Activated CD4-positive, alpha-beta T cell treated with anti-CD3 and anti-CD28 coated beads, Interleukin-2, amount 10 ng/mL, durations not matched to agents 24 days and 14 days (primary cell): ENCODE data around the gene TPBGL. TPM values are rescaled to one million over a fixed set of nuclear protein-coding genes. Genes with fewer than 3 reads are reported as not detected.

ENCODE experiments used
- DNase-seq: peaks from one replicate; pipeline ENCODE4 v3.0.0; 2022
- H3K27ac Mint-ChIP-seq: one replicate; pipeline ENCODE4 v1.8.0; 2022; ENCODE audit warnings: mild to moderate bottlenecking, mixed read lengths
- H3K27me3 Mint-ChIP-seq: one replicate; pipeline ENCODE4 v1.8.0; 2022; ENCODE audit warnings: mixed read lengths
- H3K36me3 Mint-ChIP-seq: one replicate; pipeline ENCODE4 v1.8.0; 2022; ENCODE audit warnings: low read depth, mild to moderate bottlenecking, mixed read lengths
- H3K4me1 Mint-ChIP-seq: one replicate; pipeline ENCODE4 v1.8.0; 2021; ENCODE audit warnings: mixed read lengths
- H3K4me3 Mint-ChIP-seq: one replicate; pipeline ENCODE4 v1.8.0; 2022; ENCODE audit warnings: mild to moderate bottlenecking, moderate library complexity, mixed read lengths
- H3K9me3 Mint-ChIP-seq: one replicate; pipeline ENCODE4 v1.8.0; 2021; ENCODE audit warnings: mixed read lengths
- intact Hi-C: fragments of 100-400 bp; cut with micrococcal nuclease; formaldehyde crosslinking; loops from one replicate; pipeline ENCODE4 v1.15.1; 2023
- total RNA-seq: library from RNA; stranded (reverse); gene quantifications from 2 replicates; pipeline ENCODE4 v1.2.3, GENCODE V29; 2022

TPBGL gene
- total RNA-seq, 1 donor from 2014 or later, result 0.61 TPM

GRCh38 chr11:75244052-75244814, 3.7 kb downstream of the TPBGL start:
- intact Hi-C loops, result loop anchor here (5.0 kb wide), 1 partner anchor 573 kb away; the partner anchor contains the start of gene UVRAG
- DNase-seq, result peak; percentile 57
- H3K9me3 Mint-ChIP-seq, result no peaks in the 10 kb centered on the region
- no peaks in the 10 kb centered on the region for H3K36me3 Mint-ChIP-seq
- peaks cover 45% of the 10 kb centered on the region for H3K27me3 Mint-ChIP-seq
- H3K27ac Mint-ChIP-seq, result no peak overlapping the region
- H3K4me3 Mint-ChIP-seq, result no peak overlapping the region
- peaks cover 10% of the 10 kb centered on the region for H3K4me1 Mint-ChIP-seq

DNA sequence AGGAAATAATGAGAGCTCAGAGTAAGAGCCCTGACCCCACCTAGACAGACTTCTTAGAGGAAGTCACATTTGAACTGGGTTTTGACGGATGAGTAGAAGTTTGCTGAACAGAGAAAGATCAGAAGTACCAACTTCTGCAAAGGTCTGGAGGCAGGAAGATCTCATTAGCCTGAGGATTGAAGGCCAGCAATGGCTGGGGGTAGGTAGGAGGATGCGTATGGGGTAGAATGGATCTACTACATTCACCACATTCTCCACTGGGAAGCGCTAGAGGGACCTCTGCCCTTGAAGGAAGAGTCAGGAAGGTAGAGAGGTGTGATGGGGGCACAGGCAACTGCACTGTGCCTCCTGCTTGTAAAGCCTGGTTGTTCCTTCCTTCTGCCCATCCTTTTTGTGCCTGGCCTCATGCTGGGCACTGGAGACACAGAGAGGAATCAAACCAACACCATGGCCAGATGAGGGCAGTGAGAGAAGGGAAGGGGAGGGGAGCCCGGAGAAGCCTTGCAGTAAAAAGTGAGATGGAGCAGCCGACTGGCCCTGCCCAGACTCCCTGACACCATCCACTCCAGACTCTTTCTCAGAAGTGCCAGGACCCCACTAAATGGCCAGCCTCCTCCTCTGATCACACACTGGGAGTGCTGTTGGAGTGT, 4.9 kb downstream of the TPBGL start:
- H3K27ac Mint-ChIP-seq, result no peak overlapping the region
- peaks cover 40% of the 10 kb centered on the region for H3K27me3 Mint-ChIP-seq
- no peaks in the 10 kb centered on the region for H3K36me3 Mint-ChIP-seq
- no peak for DNase-seq
- peaks cover 8% of the 10 kb centered on the region for H3K4me1 Mint-ChIP-seq
- no peaks in the 10 kb centered on the region for H3K9me3 Mint-ChIP-seq
- H3K4me3 Mint-ChIP-seq, result no peak overlapping the region
- intact Hi-C loops, result no loop called here

DNA sequence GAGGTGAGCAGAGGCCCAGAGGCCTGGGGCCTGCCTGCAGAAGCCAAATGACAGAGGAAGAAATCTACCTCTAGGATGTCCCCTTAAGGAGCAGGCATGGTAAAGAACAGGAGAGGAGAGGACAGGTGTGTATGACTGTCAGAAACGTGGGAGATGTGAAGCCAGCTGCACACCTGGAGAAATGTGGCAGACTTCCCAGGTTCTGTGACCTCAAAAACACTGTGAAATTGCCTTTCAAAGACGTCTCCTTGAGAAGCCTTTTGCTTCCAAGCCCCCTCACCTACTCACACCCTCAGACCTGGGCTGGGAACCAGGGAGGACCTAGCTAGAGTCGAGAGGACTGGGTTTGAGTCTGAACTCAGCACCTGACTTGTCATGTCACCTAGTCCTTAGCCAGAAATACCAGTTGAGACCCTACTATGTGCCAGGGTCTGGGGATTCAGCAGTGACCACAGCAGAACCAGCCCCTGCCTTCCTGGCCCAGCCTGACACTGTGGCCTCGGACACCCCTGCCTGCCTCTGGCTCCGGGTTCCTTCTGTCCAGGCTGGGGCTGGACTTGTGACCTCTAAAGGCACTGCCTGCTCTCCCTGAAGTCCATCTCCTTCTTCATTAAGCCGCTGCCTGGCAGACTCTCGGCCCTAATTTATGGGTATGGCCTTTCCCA, 5.6 kb downstream of the TPBGL start:
- Mint-ChIP-seq H3K27ac (no peak overlapping the region), H3K36me3 (no peaks in the 10 kb centered on the region), H3K27me3 (peaks cover 40% of the 10 kb centered on the region)

DNA sequence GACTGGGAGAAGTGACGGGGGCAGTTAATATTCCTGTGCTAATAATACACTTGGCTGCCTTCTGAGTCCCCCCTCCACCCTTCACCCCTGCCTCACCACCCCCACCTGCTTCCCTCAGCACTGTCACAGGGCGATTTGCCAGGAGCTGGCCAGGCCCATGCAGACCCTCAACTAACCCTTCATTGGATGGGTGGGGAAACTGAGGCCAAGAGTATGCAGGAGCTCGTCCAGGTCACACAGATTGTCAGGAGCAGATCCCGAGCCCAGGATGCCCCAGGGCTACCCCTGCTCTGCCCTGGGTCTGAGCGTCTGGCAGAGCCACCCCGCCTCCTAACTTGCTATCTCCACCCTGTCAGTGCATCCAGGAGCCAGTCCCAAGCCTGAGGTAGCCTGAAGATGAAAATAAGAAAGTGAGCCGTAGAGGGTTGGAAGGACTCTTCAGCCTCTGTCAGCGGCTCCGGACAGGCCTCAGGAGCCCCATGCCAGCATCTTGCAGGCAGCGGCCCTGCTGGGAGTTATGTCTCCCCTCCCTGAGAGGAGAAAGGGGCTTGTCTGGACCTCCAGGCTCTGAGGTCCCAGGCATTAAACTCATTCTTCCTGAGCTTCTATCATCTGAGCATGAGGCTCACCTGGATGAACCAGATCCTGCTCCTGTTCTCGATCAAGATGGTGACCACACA, 6.2 kb downstream of the TPBGL start:
- H3K27ac Mint-ChIP-seq, result no peak overlapping the region
- H3K27me3 Mint-ChIP-seq, result peaks cover 43% of the 10 kb centered on the region
- H3K36me3 Mint-ChIP-seq, result no peaks in the 10 kb centered on the region
- no peaks in the 10 kb centered on the region for H3K9me3 Mint-ChIP-seq
- H3K4me3 Mint-ChIP-seq, result no peak overlapping the region
- peaks cover 8% of the 10 kb centered on the region for H3K4me1 Mint-ChIP-seq
- no peak for DNase-seq
- intact Hi-C loops, result no loop called here

More for the DNA sequence above, 5.6 kb downstream of the TPBGL start:
- DNase-seq, result no peak
- Mint-ChIP-seq H3K4me1 (peaks cover 8% of the 10 kb centered on the region), H3K4me3 (no peak overlapping the region), H3K9me3 (no peaks in the 10 kb centered on the region)
- intact Hi-C loops, result no loop called here

DNA sequence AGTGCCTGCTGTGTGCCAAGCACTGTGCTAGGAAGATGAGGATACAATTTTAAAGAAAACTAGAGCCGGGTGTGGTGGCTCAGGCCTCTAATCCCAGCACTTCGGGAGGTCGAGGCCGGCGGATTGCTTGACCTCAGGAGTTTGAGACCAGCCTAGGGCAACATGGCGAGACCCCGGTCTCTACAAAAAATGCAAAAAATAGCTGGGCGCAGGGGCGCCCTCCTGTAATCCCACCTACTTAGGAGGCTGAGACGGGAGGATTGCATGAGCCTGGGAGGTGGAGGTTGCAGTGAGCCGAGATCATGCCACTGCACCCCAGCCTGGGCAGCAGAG, 8.3 kb downstream of the TPBGL start:
- Mint-ChIP-seq H3K27me3 (peaks cover 30% of the 10 kb centered on the region), H3K9me3 (no peaks in the 10 kb centered on the region), H3K36me3 (no peaks in the 10 kb centered on the region), H3K4me3 (no peak overlapping the region), H3K27ac (no peak overlapping the region), H3K4me1 (peaks cover 3% of the 10 kb centered on the region)
- intact Hi-C loops, result loop anchor here (1.0 kb wide), 4 partner anchors 105 to 320 kb away; no protein-coding TSS in a partner anchor
- DNase-seq, result no peak

DNA sequence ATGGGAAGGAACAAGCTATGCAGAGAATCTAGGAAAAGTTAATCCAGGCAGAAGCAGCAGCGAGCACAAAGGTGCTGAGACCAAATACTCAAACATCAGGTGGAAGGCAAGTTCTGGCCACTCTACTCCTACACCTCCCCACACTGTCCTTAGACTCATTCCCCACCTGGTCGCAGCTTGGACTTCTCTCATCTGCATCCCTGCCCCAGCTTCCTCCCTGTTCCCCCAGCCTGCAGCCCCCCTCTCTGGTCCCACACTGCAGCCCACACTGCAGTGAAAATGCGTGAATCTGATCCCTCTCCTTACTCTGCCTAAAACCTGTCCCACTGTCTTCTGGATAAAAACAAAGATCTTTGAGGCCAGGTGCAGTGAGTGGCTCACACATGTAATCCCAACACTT, 9.1 kb downstream of the TPBGL start:
- Mint-ChIP-seq H3K36me3 (no peaks in the 10 kb centered on the region), H3K9me3 (no peaks in the 10 kb centered on the region), H3K27me3 (peaks cover 28% of the 10 kb centered on the region), H3K4me1 (peaks cover 3% of the 10 kb centered on the region), H3K4me3 (no peak overlapping the region), H3K27ac (no peak overlapping the region)
- DNase-seq, result no peak
- intact Hi-C loops, result no loop called here

- intact Hi-C loops, result no loop called here
- no peak overlapping the region for H3K4me3 Mint-ChIP-seq
- H3K27me3 Mint-ChIP-seq, result peaks cover 39% of the 10 kb centered on the region
These were observed 13.8 kb downstream of the TPBGL start for GRCh38 chr11:75254326-75254725.

GRCh38 chr11:75260396-75261170, 20.0 kb downstream of the TPBGL start:
- H3K27me3 Mint-ChIP-seq, result peaks cover 24% of the 10 kb centered on the region
- no peak overlapping the region for H3K27ac Mint-ChIP-seq
- no peak overlapping the region for H3K4me3 Mint-ChIP-seq
- intact Hi-C loops, result no loop called here
- no peak for DNase-seq
- H3K36me3 Mint-ChIP-seq, result no peaks in the 10 kb centered on the region
- H3K4me1 Mint-ChIP-seq, result peaks cover 20% of the 10 kb centered on the region
- H3K9me3 Mint-ChIP-seq, result no peaks in the 10 kb centered on the region

More at GRCh38 chr11:75254326-75254725, 13.8 kb downstream of the TPBGL start:
- H3K27ac Mint-ChIP-seq, result no peak overlapping the region
- no peaks in the 10 kb centered on the region for H3K36me3 Mint-ChIP-seq
- H3K9me3 Mint-ChIP-seq, result no peaks in the 10 kb centered on the region
- no peak for DNase-seq
- H3K4me1 Mint-ChIP-seq, result no peaks in the 10 kb centered on the region

DNA sequence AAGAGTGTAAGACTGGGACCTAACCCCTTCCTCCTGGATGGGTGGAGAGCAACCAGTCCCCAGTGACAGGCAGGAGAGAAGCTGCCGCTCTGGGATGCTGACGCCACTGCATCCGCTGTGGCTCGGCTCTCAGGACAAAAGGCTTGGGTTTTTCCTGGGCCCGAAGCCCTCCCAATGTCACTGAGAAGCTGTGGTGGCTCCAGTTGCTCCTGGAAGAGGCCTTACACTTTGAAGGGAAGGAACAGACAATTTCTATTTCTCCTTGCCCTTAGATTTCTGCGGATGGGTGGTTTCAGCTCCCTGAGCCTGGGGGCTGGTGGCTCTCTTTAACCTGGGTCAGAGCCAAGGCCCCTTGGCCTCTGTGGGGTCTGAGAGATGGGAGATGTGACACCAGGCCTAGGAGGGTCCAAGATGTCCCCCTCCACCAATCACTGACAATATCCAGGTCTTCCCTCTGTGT, 21.4 kb downstream of the TPBGL start:
- H3K9me3 Mint-ChIP-seq, result no peaks in the 10 kb centered on the region
- intact Hi-C loops, result no loop called here
- no peak overlapping the region for H3K4me3 Mint-ChIP-seq
- no peak for DNase-seq
- H3K4me1 Mint-ChIP-seq, result peaks cover 20% of the 10 kb centered on the region
- no peak overlapping the region for H3K27ac Mint-ChIP-seq
- H3K36me3 Mint-ChIP-seq, result peaks cover 4% of the 10 kb centered on the region
- peaks cover 13% of the 10 kb centered on the region for H3K27me3 Mint-ChIP-seq

DNA sequence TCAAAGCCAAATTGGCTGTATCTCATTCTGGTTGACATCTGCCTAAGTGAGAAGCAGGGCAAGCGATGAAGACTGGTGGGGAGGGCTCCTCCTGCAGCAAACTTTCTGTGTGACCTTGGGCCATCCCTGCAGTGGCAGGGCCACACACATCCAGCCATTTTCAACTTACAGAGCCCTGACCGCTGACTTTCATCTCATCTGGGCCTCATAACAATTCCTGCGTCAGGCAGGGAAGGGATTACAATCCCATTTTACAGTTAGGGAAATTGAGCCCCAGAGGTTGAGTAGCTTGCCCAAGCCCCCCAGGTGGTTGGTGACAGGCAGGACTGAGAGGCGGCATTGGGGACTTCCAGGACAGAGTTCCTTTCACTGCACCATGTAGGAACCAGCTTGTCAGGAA, 21.9 kb downstream of the TPBGL start:
- no peak overlapping the region for H3K4me3 Mint-ChIP-seq
- intact Hi-C loops, result no loop called here
- peaks cover 20% of the 10 kb centered on the region for H3K4me1 Mint-ChIP-seq
- DNase-seq, result no peak
- peaks cover 10% of the 10 kb centered on the region for H3K27me3 Mint-ChIP-seq
- no peak overlapping the region for H3K27ac Mint-ChIP-seq
- H3K36me3 Mint-ChIP-seq, result peaks cover 4% of the 10 kb centered on the region
- H3K9me3 Mint-ChIP-seq, result no peaks in the 10 kb centered on the region

DNA sequence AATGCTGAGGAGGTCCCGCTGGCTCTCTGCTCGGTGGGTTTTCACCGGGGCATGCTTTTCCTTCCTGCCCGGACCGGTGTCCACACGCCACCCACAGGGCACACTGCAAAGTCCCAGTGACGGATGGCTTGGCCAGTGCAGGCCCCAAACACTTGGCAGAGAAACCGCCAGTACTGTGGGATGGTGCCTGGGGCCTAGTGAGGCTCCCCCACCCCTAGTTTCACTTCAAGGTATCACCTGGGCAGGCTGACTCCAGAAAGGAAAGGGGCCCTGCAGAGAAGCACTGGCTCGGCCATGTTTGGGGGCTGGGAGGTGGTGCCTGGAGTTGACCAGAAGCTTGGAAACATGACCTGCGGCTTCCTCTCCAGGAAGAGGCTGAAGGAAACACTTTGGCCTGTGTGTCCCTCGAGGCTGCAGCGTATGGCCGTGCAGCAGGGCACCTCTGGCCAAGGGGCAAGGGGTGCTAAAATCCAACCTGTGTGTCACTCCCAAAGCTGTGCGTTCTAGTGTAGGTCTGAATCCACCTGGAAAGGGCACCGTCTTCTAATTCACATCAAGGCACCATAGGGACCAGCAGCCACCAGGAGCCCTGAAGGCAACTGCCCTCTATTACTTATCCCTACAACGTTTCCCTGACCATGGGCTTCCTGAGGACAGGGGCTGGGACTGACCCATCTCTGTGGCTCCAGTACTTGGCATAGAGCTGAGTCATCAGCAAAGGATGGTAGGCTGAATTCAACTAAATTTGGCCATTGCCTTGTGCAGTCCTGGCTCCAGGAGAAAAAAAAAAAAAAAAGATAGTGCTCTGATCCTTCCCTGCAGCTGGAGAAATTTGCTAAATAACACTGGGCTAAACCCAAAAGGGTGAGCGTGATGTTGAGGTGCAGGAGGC, 22.6 kb downstream of the TPBGL start:
- H3K4me1 Mint-ChIP-seq, result peaks cover 20% of the 10 kb centered on the region
- intact Hi-C loops, result no loop called here
- no peak overlapping the region for H3K4me3 Mint-ChIP-seq
- no peak overlapping the region for H3K27ac Mint-ChIP-seq
- DNase-seq, result no peak
- peaks cover 4% of the 10 kb centered on the region for H3K27me3 Mint-ChIP-seq
- peaks cover 6% of the 10 kb centered on the region for H3K36me3 Mint-ChIP-seq
- no peaks in the 10 kb centered on the region for H3K9me3 Mint-ChIP-seq

DNA sequence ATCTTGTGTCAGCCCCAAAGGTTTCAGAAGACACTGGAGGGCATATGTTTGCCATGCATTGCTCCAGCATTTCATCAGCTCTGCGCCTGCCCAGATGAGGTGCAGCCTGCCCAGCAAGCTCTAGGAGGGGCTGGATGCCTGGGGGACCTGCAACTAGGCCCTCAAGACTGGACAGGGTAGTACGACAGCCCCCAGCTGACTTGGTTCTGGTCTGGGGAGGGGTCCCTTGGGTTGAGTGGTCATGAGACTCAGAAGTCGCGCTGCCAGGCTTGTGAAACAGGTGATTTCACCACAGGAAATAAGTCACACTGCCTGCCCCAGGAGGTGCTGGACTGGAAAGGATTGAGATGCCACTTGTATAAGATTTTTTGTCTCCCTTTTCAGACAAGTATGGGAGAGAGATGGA, 23.4 kb downstream of the TPBGL start:
- H3K9me3 Mint-ChIP-seq, result no peaks in the 10 kb centered on the region
- DNase-seq, result no peak
- peaks cover 2% of the 10 kb centered on the region for H3K27me3 Mint-ChIP-seq
- H3K36me3 Mint-ChIP-seq, result peaks cover 6% of the 10 kb centered on the region
- intact Hi-C loops, result no loop called here
- H3K4me1 Mint-ChIP-seq, result peaks cover 20% of the 10 kb centered on the region
- H3K4me3 Mint-ChIP-seq, result no peak overlapping the region
- no peak overlapping the region for H3K27ac Mint-ChIP-seq
